H1 (cell line): ENCODE data around the gene PIGX. TPM values are rescaled to one million over a fixed set of nuclear protein-coding genes. Genes with fewer than 3 reads are reported as not detected.

Experiments used
- CTCF ChIA-PET: fragments of 300-600 bp; sonication (Branson Sonifier 250); formaldehyde crosslinking; loops from one replicate; lab custom pipeline; 2021; ENCODE audit not compliant: partially characterized antibody; lab: Charles Lee
- POLR2A ChIA-PET: fragments of 300-600 bp; sonication (Branson Sonifier 250); formaldehyde crosslinking; loops from one replicate; lab custom pipeline; 2021; ENCODE audit warnings: inconsistent platforms; ENCODE audit not compliant: partially characterized antibody; lab: Charles Lee
- DNase-seq, 2 experiments: peaks; one replicate each; pipeline versions ENCODE4 v3.0.0 to v3.0.0-alpha.2; 2010 to 2022; ENCODE audit warnings: low spot score in 2 of 2, low read depth in 1 of 2, mixed read lengths in 1 of 2
- FAIRE-seq: peaks from 2 replicates; lab custom pipeline; 2011; peaks lifted over from hg19 to GRCh38; lab: Jason Lieb, UNC
- H2AFZ ChIP-seq: 2 replicates; pipeline ENCODE4 v1.8.1; 2012; ENCODE audit warnings: low read length, inconsistent platforms
- H2AK5ac ChIP-seq: 2 replicates; pipeline ENCODE4 v1.6.1; 2013; ENCODE audit warnings: low read depth, low read length
- H2BK120ac ChIP-seq: replicated peaks from 2 replicates; pipeline ENCODE3; 2013; ENCODE audit warnings: low read depth, low read length, inconsistent platforms
- H2BK12ac ChIP-seq: 2 replicates; pipeline ENCODE4 v1.6.1; 2013; ENCODE audit warnings: low read depth, low read length
- H2BK15ac ChIP-seq: 2 replicates; pipeline ENCODE4 v1.6.1; 2013; ENCODE audit warnings: low read length
- H2BK20ac ChIP-seq: 2 replicates; pipeline ENCODE4 v1.6.1; 2013; ENCODE audit warnings: low read length
- H2BK5ac ChIP-seq: 2 replicates; pipeline ENCODE4 v1.6.1; 2013; ENCODE audit warnings: low read depth, low read length
- H3K14ac ChIP-seq: 2 replicates; pipeline ENCODE4 v1.6.1; 2013; ENCODE audit warnings: inconsistent platforms; ENCODE audit not compliant: insufficient read length
- H3K18ac ChIP-seq: 2 replicates; pipeline ENCODE4 v1.6.1; 2013; ENCODE audit warnings: low read length; ENCODE audit errors: extremely low read depth
- H3K23ac ChIP-seq: 2 replicates; pipeline ENCODE4 v1.6.1; 2013; ENCODE audit warnings: inconsistent platforms; ENCODE audit not compliant: insufficient read length
- H3K23me2 ChIP-seq: 2 replicates; pipeline ENCODE4 v1.6.1; 2013; ENCODE audit warnings: low read depth, low read length
- H3K27ac ChIP-seq: 2 replicates; pipeline ENCODE4 v1.6.1; 2011; ENCODE audit warnings: low read depth, low read length, inconsistent platforms
- H3K27me3 ChIP-seq, 4 experiments: replicated peaks in 1 of 4; 1 replicate in 1 of 4; 2 replicates in 3 of 4; pipeline versions ENCODE4 v1.6.1 to v1.8.1; 2011 to 2013; ENCODE audit warnings: low read length in 3 of 4, mild to moderate bottlenecking in 3 of 4, inconsistent platforms in 2 of 4, mixed read lengths in 2 of 4, moderate library complexity in 1 of 4; ENCODE audit not compliant: control insufficient read depth in 3 of 4, insufficient read depth in 3 of 4; ENCODE audit errors: extremely low read depth in 1 of 4
- H3K36me3 ChIP-seq, 4 experiments: 2 replicates each; pipeline versions ENCODE4 v1.6.1 to v1.8.1; 2011 to 2013; ENCODE audit warnings: mild to moderate bottlenecking in 4 of 4, low read length in 3 of 4, moderate library complexity in 2 of 4, control low read depth in 1 of 4, inconsistent platforms in 1 of 4; ENCODE audit not compliant: insufficient read depth in 4 of 4, control insufficient read depth in 2 of 4
- H3K4ac ChIP-seq: replicated peaks from 2 replicates; pipeline ENCODE3; 2013; ENCODE audit warnings: low read length, low read depth, mixed read lengths, inconsistent platforms; ENCODE audit not compliant: insufficient read length
- H3K4me1 ChIP-seq, 4 experiments: replicated peaks in 1 of 4; 1 replicate in 1 of 4; 2 replicates in 3 of 4; pipeline versions ENCODE4 v1.6.1 to v1.8.1; 2011 to 2013; ENCODE audit warnings: low read length in 3 of 4, inconsistent platforms in 2 of 4, mixed read lengths in 1 of 4; ENCODE audit not compliant: insufficient read depth in 4 of 4, control insufficient read depth in 3 of 4
- H3K4me2 ChIP-seq, 2 experiments: 2 replicates each; pipeline versions ENCODE4 v1.6.1 to v1.8.1; 2011 to 2013; ENCODE audit warnings: low read depth in 2 of 2, low read length in 2 of 2, control low read depth in 1 of 2, inconsistent platforms in 1 of 2, mild to moderate bottlenecking in 1 of 2; ENCODE audit not compliant: insufficient read depth in 1 of 2
- H3K4me3 ChIP-seq, 4 experiments: fragments of 200-600, 300-600 bp in 1 of 4; sonication (generic), shearing (Covaris generic), sonication (Bioruptor Twin) in 1 of 4; 2 replicates each; pipeline versions ENCODE4 v1.5.1 to v1.8.1; 2011 to 2016; ENCODE audit warnings: low read length in 4 of 4, low read depth in 3 of 4, control low read depth in 2 of 4, inconsistent platforms in 2 of 4, mild to moderate bottlenecking in 2 of 4, mixed read lengths in 1 of 4, moderate library complexity in 1 of 4; ENCODE audit not compliant: insufficient read depth in 2 of 4; ENCODE audit errors: extremely low read depth in 1 of 4
- H3K56ac ChIP-seq: replicated peaks from 2 replicates; pipeline ENCODE3; 2013; ENCODE audit warnings: low read depth, mild to moderate bottlenecking, mixed read lengths, low read length, inconsistent platforms; ENCODE audit not compliant: insufficient read length
- H3K79me1 ChIP-seq: 2 replicates; pipeline ENCODE4 v1.6.1; 2013; ENCODE audit warnings: low read depth, low read length, control low read depth
- H3K79me2 ChIP-seq, 2 experiments: 2 replicates each; pipeline versions ENCODE4 v1.6.1 to v1.8.1; 2012 to 2013; ENCODE audit warnings: low read length in 2 of 2, mild to moderate bottlenecking in 2 of 2, inconsistent platforms in 1 of 2; ENCODE audit not compliant: insufficient read depth in 2 of 2, control insufficient read depth in 1 of 2
- H3K9ac ChIP-seq, 4 experiments: replicated peaks in 1 of 4; 1 replicate in 1 of 4; 2 replicates in 3 of 4; pipeline versions ENCODE4 v1.6.1 to v1.8.1; 2011 to 2013; ENCODE audit warnings: low read depth in 3 of 4, low read length in 3 of 4, control low read depth in 2 of 4, mild to moderate bottlenecking in 2 of 4, moderate library complexity in 2 of 4, inconsistent platforms in 1 of 4; ENCODE audit errors: extremely low read depth in 1 of 4
- H3K9me3 ChIP-seq, 2 experiments: 2 replicates each; pipeline versions ENCODE4 v1.6.1 to v1.8.1; 2012 to 2013; ENCODE audit warnings: mild to moderate bottlenecking in 2 of 2, moderate library complexity in 2 of 2, control low read depth in 1 of 2, inconsistent platforms in 1 of 2, low read depth in 1 of 2, low read length in 1 of 2, mixed read lengths in 1 of 2; ENCODE audit not compliant: insufficient read depth in 2 of 2
- H4K20me1 ChIP-seq, 2 experiments: replicated peaks in 1 of 2; 2 replicates each; pipeline versions ENCODE3 to v1.8.1; 2011 to 2013; ENCODE audit warnings: inconsistent platforms in 2 of 2, low read length in 2 of 2, mild to moderate bottlenecking in 1 of 2; ENCODE audit not compliant: insufficient read depth in 2 of 2, control insufficient read depth in 1 of 2
- H4K5ac ChIP-seq: 2 replicates; pipeline ENCODE4 v1.6.1; 2013; ENCODE audit warnings: low read length, low read depth, mixed read lengths, inconsistent platforms; ENCODE audit not compliant: insufficient read length
- H4K8ac ChIP-seq: 2 replicates; pipeline ENCODE4 v1.8.0; 2013; ENCODE audit warnings: mild to moderate bottlenecking, moderate library complexity, low read length, inconsistent platforms; ENCODE audit not compliant: insufficient read depth; ENCODE audit errors: extremely low read depth
- H4K91ac ChIP-seq: replicated peaks from 2 replicates; pipeline ENCODE3; 2013; ENCODE audit warnings: low read length, mixed read lengths, inconsistent platforms; ENCODE audit not compliant: insufficient read length
- ATF3 ChIP-seq: IDR thresholded peaks from 2 replicates; pipeline ENCODE4 v1.6.1; 2011; ENCODE audit warnings: low read depth, mild to moderate bottlenecking, low read length; ENCODE audit not compliant: insufficient read depth
- BRCA1 ChIP-seq: IDR thresholded peaks from 2 replicates; pipeline ENCODE4 v1.6.1; 2012; ENCODE audit warnings: low read depth, low read length, improper control_type of control experiment
- CHD1 ChIP-seq: IDR thresholded peaks from 2 replicates; pipeline ENCODE4 v1.6.1; 2012; ENCODE audit warnings: low read depth, low read length, improper control_type of control experiment
- CREB1 ChIP-seq: IDR thresholded peaks from 2 replicates; pipeline ENCODE4 v1.6.1; 2012; ENCODE audit warnings: inconsistent platforms
- EZH2 ChIP-seq: fragments of 200-600 bp; sonication (generic); IDR thresholded peaks from 2 replicates; pipeline ENCODE4 v1.7.1; 2012; ENCODE audit warnings: low read depth, mild to moderate bottlenecking, moderate library complexity, low read length, inconsistent platforms; ENCODE audit not compliant: severe bottlenecking
- GTF2F1 ChIP-seq: IDR thresholded peaks from 2 replicates; pipeline ENCODE4 v1.6.1; 2012; ENCODE audit warnings: low read depth, low read length, improper control_type of control experiment, borderline replicate concordance
- KDM1A ChIP-seq: fragments of 200-600, 300-600 bp; sonication (generic); IDR thresholded peaks from 2 replicates; pipeline ENCODE4 v1.7.1; 2016; ENCODE audit warnings: mild to moderate bottlenecking, low read length, borderline replicate concordance
- KDM4A ChIP-seq: IDR thresholded peaks from one replicate; pipeline ENCODE4 v1.7.1; 2012; ENCODE audit warnings: low read depth, mild to moderate bottlenecking, moderate library complexity, low read length, inconsistent platforms; ENCODE audit not compliant: severe bottlenecking
- SIN3A ChIP-seq, 2 experiments: IDR thresholded peaks in 1 of 2; conservative IDR thresholded peaks in 1 of 2; 2 replicates each; pipeline ENCODE4 v1.6.1; 2011 to 2012; ENCODE audit warnings: low read length in 2 of 2, improper control_type of control experiment in 1 of 2, low read depth in 1 of 2, mild to moderate bottlenecking in 1 of 2
- SIRT6 ChIP-seq: IDR thresholded peaks from one replicate; pipeline ENCODE4 v1.7.1; 2012; ENCODE audit warnings: low read length, inconsistent platforms
- SUZ12 ChIP-seq: fragments of 200-600 bp; sonication (generic); IDR thresholded peaks from 2 replicates; pipeline ENCODE4 v1.6.1; 2012; ENCODE audit warnings: mild to moderate bottlenecking, inconsistent platforms, low read length, moderate library complexity, mixed read lengths
- WGBS, 2 experiments: shearing (Covaris generic) in 1 of 2; methylation state at CpG; one replicate each; pipeline versions ENCODE4 v1.1.6 to v1.1.7; 2013 to 2015; ENCODE audit warnings: low lambda C conversion rate in 2 of 2, mixed read lengths in 2 of 2, inconsistent platforms in 1 of 2, low coverage in 1 of 2, missing lambda C conversion rate in 1 of 2; ENCODE audit not compliant: insufficient replicate concordance in 2 of 2, insufficient coverage in 1 of 2, insufficient read length in 1 of 2; ENCODE audit errors: extremely low coverage in 1 of 2, missing lambda C conversion rate in 1 of 2; 5-methylcytosine and 5-hydroxymethylcytosine counted together
- polyA plus RNA-seq, 7 experiments: library from polyadenylated mRNA; depleted of rRNA in 3 of 7; stranded (reverse) in 5 of 7; unstranded in 2 of 7; fragments of >200 nt in 5 of 7; fragments of 200-250 nt in 2 of 7; gene quantifications; 1 replicate in 5 of 7; 2 replicates in 1 of 7; 4 replicates in 1 of 7; pipeline versions ENCODE4 v1.2.1 to v1.2.3, GENCODE V29; 2011 to 2013; ENCODE audit warnings: missing spikeins in 2 of 7, mixed read lengths in 2 of 7
- total RNA-seq: library from RNA; stranded (reverse); fragmentation: NEBNext Ultra II Directional; extraction: Animal tissue kit (Norgen Biotek cat#: 25700); gene quantifications from 2 replicates; pipeline ENCODE4 v1.2.1, GENCODE V29; 2021
- TF ChIP-seq, protein P1 (sequence below): IDR thresholded peaks from 2 replicates; pipeline ENCODE4 v1.6.1; 2012; ENCODE audit warnings: low read length, inconsistent platforms

Gene PIGX
- total and polyA plus RNA-seq, 2 of the 8 experiments (the other 6 are each of a cell fraction or from before 2014, with no cell fraction given) = 7.0 to 14.9 TPM

- Histone ChIP-seq H2BK12ac (no peak overlapping the region), H4K8ac (no peak overlapping the region), H3K23ac (no peak overlapping the region), H2BK15ac (no peak overlapping the region), H3K23me2 (no peaks in the 10 kb centered on the region), H2AFZ (no peak overlapping the region), H3K4me3 (no peak overlapping the region), H3K36me3 (no peaks in the 10 kb centered on the region), H3K9me3 (no peaks in the 10 kb centered on the region), H3K27ac (no peak overlapping the region), H3K4me2 (no peak overlapping the region), H3K14ac (no peak overlapping the region), H3K18ac (no peak overlapping the region), H4K5ac (no peak overlapping the region), H3K9ac (no peak overlapping the region), H2BK120ac (no peak overlapping the region), H3K4me1 (no peaks in the 10 kb centered on the region), H3K4ac (no peak overlapping the region), H3K27me3 (no peaks in the 10 kb centered on the region; a peak in 2 of 7 replicates), H2AK5ac (no peak overlapping the region), H2BK20ac (no peak overlapping the region), H4K20me1 (no peaks in the 10 kb centered on the region), H3K79me1 (no peaks in the 10 kb centered on the region), H3K79me2 (no peaks in the 10 kb centered on the region), H4K91ac (no peak overlapping the region), H2BK5ac (no peak overlapping the region), H3K56ac (no peak overlapping the region)
- 93% methylated on average over 5 of the region's 5 CpGs; no CpG with 5 or more reads in 1 of the 2 experiments for WGBS, 2 experiments
- no peak for FAIRE-seq
- no peak for DNase-seq
- no peak for TF ChIP-seq SUZ12
- TF ChIP-seq CREB1 = no peak
- TF ChIP-seq GTF2F1 = no peak
- no peak for TF ChIP-seq CHD1
- TF ChIP-seq SIRT6 = no peak
- TF ChIP-seq, protein P1, sequence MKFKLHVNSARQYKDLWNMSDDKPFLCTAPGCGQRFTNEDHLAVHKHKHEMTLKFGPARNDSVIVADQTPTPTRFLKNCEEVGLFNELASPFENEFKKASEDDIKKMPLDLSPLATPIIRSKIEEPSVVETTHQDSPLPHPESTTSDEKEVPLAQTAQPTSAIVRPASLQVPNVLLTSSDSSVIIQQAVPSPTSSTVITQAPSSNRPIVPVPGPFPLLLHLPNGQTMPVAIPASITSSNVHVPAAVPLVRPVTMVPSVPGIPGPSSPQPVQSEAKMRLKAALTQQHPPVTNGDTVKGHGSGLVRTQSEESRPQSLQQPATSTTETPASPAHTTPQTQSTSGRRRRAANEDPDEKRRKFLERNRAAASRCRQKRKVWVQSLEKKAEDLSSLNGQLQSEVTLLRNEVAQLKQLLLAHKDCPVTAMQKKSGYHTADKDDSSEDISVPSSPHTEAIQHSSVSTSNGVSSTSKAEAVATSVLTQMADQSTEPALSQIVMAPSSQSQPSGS = no peak
- no peak for TF ChIP-seq KDM1A
- TF ChIP-seq EZH2 = no peak
- no peak for TF ChIP-seq SIN3A (conservative IDR thresholded peaks at IDR 0.05 in 1 of 2, IDR thresholded peaks at IDR 0.05 in 1 of 2; ENCODE audit: low read depth in 1 of 2, low read length in 2 of 2)
- TF ChIP-seq KDM4A = no peak
- TF ChIP-seq ATF3 = no peak
- no peak for TF ChIP-seq BRCA1
- CTCF ChIA-PET = interaction anchor here (1.7 to 2.0 kb wide), 2 partner anchors 21 to 97 kb away, joined by 4 to 9 read pairs; no protein-coding TSS in a partner anchor
- POLR2A ChIA-PET = no interaction called here
Measured at GRCh38 chr3:196706327-196706726, 5.8 kb upstream of the PIGX start.
